ENCODE results near the gene PPL.

DNA sequence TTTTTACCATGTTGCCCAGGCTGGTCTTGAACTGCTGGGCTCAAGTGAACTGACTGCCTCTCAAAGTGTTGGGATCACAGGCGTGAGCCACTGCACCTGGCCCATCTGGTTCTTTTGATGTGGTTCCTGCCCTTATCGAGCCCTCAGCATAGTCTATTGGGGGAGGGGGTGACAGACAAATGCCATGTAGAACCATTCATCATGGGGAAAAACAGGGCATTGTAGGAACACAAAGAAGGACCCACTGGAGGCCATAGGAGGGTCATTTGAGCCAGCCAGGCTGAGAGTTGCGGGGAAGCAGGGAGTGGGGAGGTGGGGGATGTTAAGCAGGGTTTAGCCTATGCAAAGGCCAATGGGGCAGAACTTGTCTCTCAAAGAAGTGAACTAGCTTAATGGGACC lies 33.1 kb upstream of the PPL start:
- no peak for TF ChIP-seq POLR2A (IDR thresholded peaks at IDR 0.05)
- TF ChIP-seq, protein P1, sequence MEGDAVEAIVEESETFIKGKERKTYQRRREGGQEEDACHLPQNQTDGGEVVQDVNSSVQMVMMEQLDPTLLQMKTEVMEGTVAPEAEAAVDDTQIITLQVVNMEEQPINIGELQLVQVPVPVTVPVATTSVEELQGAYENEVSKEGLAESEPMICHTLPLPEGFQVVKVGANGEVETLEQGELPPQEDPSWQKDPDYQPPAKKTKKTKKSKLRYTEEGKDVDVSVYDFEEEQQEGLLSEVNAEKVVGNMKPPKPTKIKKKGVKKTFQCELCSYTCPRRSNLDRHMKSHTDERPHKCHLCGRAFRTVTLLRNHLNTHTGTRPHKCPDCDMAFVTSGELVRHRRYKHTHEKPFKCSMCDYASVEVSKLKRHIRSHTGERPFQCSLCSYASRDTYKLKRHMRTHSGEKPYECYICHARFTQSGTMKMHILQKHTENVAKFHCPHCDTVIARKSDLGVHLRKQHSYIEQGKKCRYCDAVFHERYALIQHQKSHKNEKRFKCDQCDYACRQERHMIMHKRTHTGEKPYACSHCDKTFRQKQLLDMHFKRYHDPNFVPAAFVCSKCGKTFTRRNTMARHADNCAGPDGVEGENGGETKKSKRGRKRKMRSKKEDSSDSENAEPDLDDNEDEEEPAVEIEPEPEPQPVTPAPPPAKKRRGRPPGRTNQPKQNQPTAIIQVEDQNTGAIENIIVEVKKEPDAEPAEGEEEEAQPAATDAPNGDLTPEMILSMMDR (IDR thresholded peaks at IDR 0.05), result no peak

All from heart left ventricle (tissue), 13 donors.